Adrenal gland (tissue), 12 donors: ENCODE measurements around the gene MXRA7. TPM values are rescaled to one million over a fixed set of nuclear protein-coding genes. Genes with fewer than 3 reads are reported as not detected.
"Not testable (repeated sequence)": the region's sequence is repeated elsewhere in the genome, so short reads cannot be mapped to it uniquely, and the experiment has no call there.

Experiments
- DNase-seq, 7 donors: peaks; one replicate each; pipeline ENCODE4 v3.0.0-alpha.2; 2019 to 2020
- H3K27ac ChIP-seq, 5 donors: fragments of 200-600 bp; sonication (generic) in 4 of 5; 1 replicate in 3 of 5; 2 replicates in 2 of 5; pipeline versions ENCODE4 v1.5.1 to v1.8.0; 2016 to 2020; ENCODE audit warnings: mild to moderate bottlenecking in 1 of 5
- H3K27me3 ChIP-seq: fragments of 200-600 bp; 2 replicates; pipeline ENCODE4 v1.8.0; 2021
- H3K36me3 ChIP-seq, 2 donors: fragments of 200-600 bp; replicated peaks in 1 of 2; 1 replicate in 1 of 2; 2 replicates in 1 of 2; pipeline versions ENCODE4 v1.5.1 to v1.8.0; 2018 to 2022
- H3K4me1 ChIP-seq, 2 donors: fragments of 200-600 bp; replicated peaks in 1 of 2; 1 replicate in 1 of 2; 2 replicates in 1 of 2; pipeline versions ENCODE4 v1.5.1 to v1.8.0; 2018 to 2021
- H3K4me3 ChIP-seq, 4 donors: fragments of 200-600 bp; sonication (generic) in 3 of 4; one replicate each; pipeline ENCODE4 v1.5.1; 2016 to 2018
- H3K9me3 ChIP-seq, 3 donors: fragments of 200-600 bp; sonication (generic) in 1 of 3; replicated peaks in 1 of 3; 1 replicate in 2 of 3; 2 replicates in 1 of 3; pipeline versions ENCODE4 v1.5.1 to v1.8.0; 2016 to 2021
- POLR2A ChIP-seq, 2 donors: fragments of 450-650 bp; IDR thresholded peaks; one replicate each; pipeline ENCODE4 v1.6.1; 2017; ENCODE audit warnings: antibody characterized with exemption in 2 of 2, mild to moderate bottlenecking in 2 of 2, moderate library complexity in 1 of 2
- WGBS, 4 donors: extraction: QIAGEN DNeasy Blood & Tissue Kit in 2 of 4; methylation state at CpG; one replicate each; pipeline versions ENCODE4 v1.1.5 to v1.1.7; 2013 to 2017; 5-methylcytosine and 5-hydroxymethylcytosine counted together
- intact Hi-C, 2 donors: fragments of 100-400 bp; cut with DNase I; formaldehyde crosslinking; loops; one replicate each; pipeline versions ENCODE4 v1.14.1 to v1.15.0; 2022 to 2023
- polyA plus RNA-seq, 3 donors: library from polyadenylated mRNA; stranded (reverse); fragments of 200-250 nt in 2 of 3; fragments of 350-450 nt in 1 of 3; fragmentation: Illumina TruSeq in 1 of 3; extraction: RNeasy Lipid Tissue Mini Kit (QIAGEN cat#74804) in 1 of 3; gene quantifications; one replicate each; pipeline ENCODE4 v1.2.3, GENCODE V29; 2013 to 2014
- total RNA-seq, 9 donors: library from RNA; depleted of rRNA in 4 of 9; stranded (reverse); fragments of >200 nt in 4 of 9; fragments of 120-200 nt in 1 of 9; fragmentation: NEBNext Ultra II Directional in 1 of 9; extraction: Animal tissue kit (Norgen Biotek cat#: 25700) in 1 of 9; gene quantifications; one replicate each; pipeline versions ENCODE4 v1.1.0 to v1.2.4, GENCODE V29; 2013 to 2023
- TF ChIP-seq, protein P1 (sequence below), 6 experiments: fragments of 450-650 bp in 4 of 6; fragments of 200-600 bp in 2 of 6; sonication (generic) in 1 of 6; IDR thresholded peaks; 1 replicate in 5 of 6; 2 replicates in 1 of 6; pipeline versions ENCODE4 v1.5.1 to v1.8.0; 2016 to 2021; ENCODE audit warnings: antibody characterized with exemption in 6 of 6, mild to moderate bottlenecking in 2 of 6, moderate library complexity in 1 of 6
- donor health status: healthy with polysubstance abuse.
- donor health status: Bipolar disorder and iron deficiency.
- donor health status: DM: yes; HTN: yes; CAD: no.
- donor health status: DM: no; HTN: no; CAD: no.
- donor health status: DM: no; HTN: no; CAD: no.
- donor health status: DM: yes; HTN: yes; CAD: no.

The MXRA7 gene
- total and polyA plus RNA-seq, 12 donors, result 81.5 to 671 (median 356) TPM

GRCh38 chr17:76734080-76734840 lies 23.5 kb upstream of the MXRA7 start:
- peaks cover 0 to 58% of the 10 kb centered on the region in 2 donors for H3K36me3 ChIP-seq
- no peak for DNase-seq
- peaks cover 32 to 68% of the 10 kb centered on the region in 2 donors for H3K4me1 ChIP-seq
- H3K9me3 ChIP-seq, result no peaks in the 10 kb centered on the region
- WGBS, 4 donors, result 16 to 19% (median 19%) methylated on average over 8 of the region's 8 CpGs
- peak overlapping the region in 3 of 5 donors; percentile 10 to 99 (median 18) for H3K27ac ChIP-seq
- peak overlapping the region in 1 of 4 donors; percentile 83 for H3K4me3 ChIP-seq
- TF ChIP-seq, protein P1, sequence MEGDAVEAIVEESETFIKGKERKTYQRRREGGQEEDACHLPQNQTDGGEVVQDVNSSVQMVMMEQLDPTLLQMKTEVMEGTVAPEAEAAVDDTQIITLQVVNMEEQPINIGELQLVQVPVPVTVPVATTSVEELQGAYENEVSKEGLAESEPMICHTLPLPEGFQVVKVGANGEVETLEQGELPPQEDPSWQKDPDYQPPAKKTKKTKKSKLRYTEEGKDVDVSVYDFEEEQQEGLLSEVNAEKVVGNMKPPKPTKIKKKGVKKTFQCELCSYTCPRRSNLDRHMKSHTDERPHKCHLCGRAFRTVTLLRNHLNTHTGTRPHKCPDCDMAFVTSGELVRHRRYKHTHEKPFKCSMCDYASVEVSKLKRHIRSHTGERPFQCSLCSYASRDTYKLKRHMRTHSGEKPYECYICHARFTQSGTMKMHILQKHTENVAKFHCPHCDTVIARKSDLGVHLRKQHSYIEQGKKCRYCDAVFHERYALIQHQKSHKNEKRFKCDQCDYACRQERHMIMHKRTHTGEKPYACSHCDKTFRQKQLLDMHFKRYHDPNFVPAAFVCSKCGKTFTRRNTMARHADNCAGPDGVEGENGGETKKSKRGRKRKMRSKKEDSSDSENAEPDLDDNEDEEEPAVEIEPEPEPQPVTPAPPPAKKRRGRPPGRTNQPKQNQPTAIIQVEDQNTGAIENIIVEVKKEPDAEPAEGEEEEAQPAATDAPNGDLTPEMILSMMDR (IDR thresholded peaks at IDR 0.05), result no peak
- TF ChIP-seq POLR2A (IDR thresholded peaks at IDR 0.05), result no peak
- intact Hi-C loops, result no loop called here
- no peaks in the 10 kb centered on the region for H3K27me3 ChIP-seq

- intact Hi-C loops, result no loop called here
- Histone ChIP-seq H3K9me3 (no peaks in the 10 kb centered on the region), H3K27ac (peak overlapping the region in 3 of 5 donors; percentile 10 to 99 (median 13)), H3K4me1 (peaks cover 29 to 65% of the 10 kb centered on the region in 2 donors), H3K27me3 (no peaks in the 10 kb centered on the region), H3K4me3 (peak overlapping the region in 1 of 4 donors; percentile 83), H3K36me3 (peaks cover 0 to 58% of the 10 kb centered on the region in 2 donors)
- no peak for DNase-seq
- 57 to 92% (median 81%) methylated on average over 1 of the region's 1 CpG for WGBS, 4 donors
- TF ChIP-seq, protein P1 (IDR thresholded peaks at IDR 0.05), result no peak
- no peak for TF ChIP-seq POLR2A (IDR thresholded peaks at IDR 0.05)
Measured at GRCh38 chr17:76733618-76733957, 22.8 kb upstream of the MXRA7 start.

DNA sequence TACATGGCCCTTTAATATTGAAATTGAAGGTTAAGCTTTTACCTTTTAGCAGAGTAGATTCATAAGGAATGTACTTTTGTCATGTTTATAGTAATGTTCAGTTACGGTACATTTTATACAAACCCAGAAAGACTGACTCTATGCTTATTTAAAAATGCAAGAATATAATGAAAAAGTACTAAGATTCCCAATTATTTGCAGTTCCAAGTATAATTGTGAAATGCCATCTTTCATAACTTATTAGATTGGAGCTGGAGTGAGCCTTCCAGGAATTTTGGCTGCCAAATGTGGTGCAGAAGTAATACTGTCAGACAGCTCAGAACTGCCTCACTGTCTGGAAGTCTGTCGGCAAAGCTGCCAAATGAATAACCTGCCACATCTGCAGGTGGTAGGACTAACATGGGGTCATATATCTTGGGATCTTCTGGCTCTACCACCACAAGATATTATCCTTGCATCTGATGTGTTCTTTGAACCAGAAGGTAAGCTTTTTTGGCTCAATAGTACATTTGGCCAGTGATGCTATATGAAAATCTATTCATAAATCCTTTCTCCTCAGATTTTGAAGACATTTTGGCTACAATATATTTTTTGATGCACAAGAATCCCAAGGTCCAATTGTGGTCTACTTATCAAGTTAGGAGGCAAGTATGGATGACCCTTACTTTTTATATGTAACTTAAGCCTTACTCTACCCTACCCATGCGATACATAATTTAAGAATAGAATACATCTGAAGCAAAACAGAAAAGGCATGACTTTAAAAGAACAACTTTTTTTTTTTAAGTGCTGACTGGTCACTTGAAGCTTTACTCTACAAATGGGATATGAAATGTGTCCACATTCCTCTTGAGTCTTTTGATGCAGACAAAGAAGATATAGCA lies 22.2 kb upstream of the MXRA7 start:
- intact Hi-C loops, result no loop called here

GRCh38 chr17:76731800-76732733 lies 21.3 kb upstream of the MXRA7 start:
- DNase-seq, H3K4me3 ChIP-seq, H3K27me3 ChIP-seq, intact Hi-C loops, H3K9me3 ChIP-seq: not testable (repeated sequence)
- WGBS, 4 donors, result 84 to 89% (median 88%) methylated on average over 13 of the region's 13 CpGs
- Histone ChIP-seq H3K36me3 (peaks cover 0 to 58% of the 10 kb centered on the region in 2 donors), H3K27ac (peak overlapping the region in 1 of 5 donors; percentile 18), H3K4me1 (peaks cover 26 to 71% of the 10 kb centered on the region in 2 donors)

More for the DNA sequence above, 22.2 kb upstream of the MXRA7 start:
- Histone ChIP-seq H3K36me3 (peaks cover 0 to 58% of the 10 kb centered on the region in 2 donors), H3K27ac (peak overlapping the region in 2 of 5 donors; percentile 13 to 18), H3K4me1 (peaks cover 26 to 62% of the 10 kb centered on the region in 2 donors), H3K9me3 (no peaks in the 10 kb centered on the region), H3K4me3 (no peak overlapping the region), H3K27me3 (no peaks in the 10 kb centered on the region)
- peak in 2 of 7 donors; percentile 44 to 52 for DNase-seq
- TF ChIP-seq, protein P1 (IDR thresholded peaks at IDR 0.05), result no peak
- TF ChIP-seq POLR2A (IDR thresholded peaks at IDR 0.05), result no peak
- 59 to 70% (median 67%) methylated on average over 3 of the region's 3 CpGs for WGBS, 4 donors
